HepG2 (cell line): ENCODE results near the gene ZNF277. TPM values are rescaled to one million over a fixed set of nuclear protein-coding genes. Genes with fewer than 3 reads are reported as not detected.

Experiments
- ATAC-seq: fragments of 200-7000 bp; cut with Tn5 transposase; 3 replicates; pipeline ENCODE4 v1.9.1; 2020; ENCODE audit warnings: mild to moderate bottlenecking, moderate library complexity
- BruUV-seq: library from RNA; stranded (reverse); fragments of 400-500 nt; replicated peaks from 2 replicates; lab custom pipeline; 2021; lab: Mats Ljungman, UMichigan
- CTCF ChIA-PET: fragments of 300-600 bp; formaldehyde crosslinking; extraction: SDS; loops from one replicate; lab custom pipeline; 2021; ENCODE audit warnings: low total read pairs, inconsistent platforms, low intra/inter-chr PET ratio; lab: Yijun Ruan, JAX
- POLR2A ChIA-PET: fragments of 350-600 bp; sonication (Branson Sonifier 250); formaldehyde crosslinking; loops from one replicate; lab custom pipeline; 2020; ENCODE audit warnings: antibody characterized with exemption, inconsistent platforms; lab: Yijun Ruan, JAX
- DNase-seq: peaks from one replicate; pipeline ENCODE4 v3.0.0-alpha.2; 2015; ENCODE audit warnings: low spot score
- FAIRE-seq: peaks from 3 replicates; lab custom pipeline; 2011; peaks lifted over from hg19 to GRCh38; lab: Jason Lieb, UNC
- H2AFZ ChIP-seq: one replicate; pipeline ENCODE4 v1.6.1; 2011; ENCODE audit warnings: low read length, inconsistent platforms
- H3K27ac ChIP-seq: fragments of 300-600 bp; 3 replicates; pipeline ENCODE4 v1.8.0; 2011; ENCODE audit warnings: mixed run types, mild to moderate bottlenecking, mixed read lengths, low read length, inconsistent platforms; ENCODE audit not compliant: insufficient read depth; ENCODE audit errors: extremely low read length
- H3K27me3 ChIP-seq, 2 experiments: fragments of 200-600 bp in 1 of 2; 2 replicates in 1 of 2; 3 replicates in 1 of 2; pipeline versions ENCODE4 v1.6.0 to v1.8.0; 2011; ENCODE audit warnings: low read length in 2 of 2, mild to moderate bottlenecking in 2 of 2, moderate library complexity in 2 of 2, inconsistent platforms in 1 of 2; ENCODE audit not compliant: insufficient read depth in 2 of 2, control insufficient read depth in 1 of 2
- H3K36me3 ChIP-seq, 2 experiments: fragments of 200-600 bp in 1 of 2; replicated peaks in 1 of 2; 2 replicates in 1 of 2; 3 replicates in 1 of 2; pipeline versions ENCODE4 v1.5.1 to v1.8.0; 2011; ENCODE audit warnings: low read length in 2 of 2, inconsistent platforms in 1 of 2; ENCODE audit not compliant: insufficient read depth in 2 of 2, control insufficient read depth in 1 of 2
- H3K4me1 ChIP-seq: 2 replicates; pipeline ENCODE4 v1.5.1; 2012; ENCODE audit warnings: low read length, inconsistent platforms; ENCODE audit not compliant: insufficient read depth
- H3K4me2 ChIP-seq: 2 replicates; pipeline ENCODE4 v1.6.0; 2011; ENCODE audit warnings: low read depth, low read length, inconsistent platforms
- H3K4me3 ChIP-seq, 3 experiments: fragments of 200-600 bp in 1 of 3; sonication (generic), shearing (Covaris generic) in 1 of 3; replicated peaks in 1 of 3; 2 replicates each; pipeline ENCODE4 v1.5.1; 2011 to 2016; ENCODE audit warnings: low read length in 3 of 3, inconsistent platforms in 2 of 3, low read depth in 2 of 3, mild to moderate bottlenecking in 2 of 3, control low read depth in 1 of 3, mixed read lengths in 1 of 3; ENCODE audit not compliant: insufficient read depth in 1 of 3
- H3K79me2 ChIP-seq: one replicate; pipeline ENCODE4 v1.6.1; 2011; ENCODE audit warnings: low read length, inconsistent platforms; ENCODE audit not compliant: insufficient read depth
- H3K9ac ChIP-seq: 2 replicates; pipeline ENCODE4 v1.6.0; 2011; ENCODE audit warnings: mild to moderate bottlenecking, low read depth, low read length, inconsistent platforms; ENCODE audit not compliant: insufficient read depth
- H3K9me3 ChIP-seq: 2 replicates; pipeline ENCODE4 v1.5.1; 2012; ENCODE audit warnings: mild to moderate bottlenecking, low read length
- H4K20me1 ChIP-seq: 2 replicates; pipeline ENCODE4 v1.6.0; 2011; ENCODE audit warnings: inconsistent platforms, mild to moderate bottlenecking, low read length, moderate library complexity; ENCODE audit not compliant: insufficient read depth
- ATM ChIP-seq: fragments of 450-650 bp; IDR thresholded peaks from 2 replicates; pipeline ENCODE4 v1.7.1; 2017; ENCODE audit warnings: mild to moderate bottlenecking, borderline replicate concordance
- DRAP1 ChIP-seq: IDR thresholded peaks from 2 replicates; pipeline ENCODE4 v1.6.1; 2016; ENCODE audit warnings: missing genetic modification reagents, missing compliant biosample characterization
- DZIP1 ChIP-seq: sonication (generic); formaldehyde crosslinking; IDR thresholded peaks from 2 replicates; pipeline ENCODE4 v1.5.0; 2020; ENCODE audit warnings: mild to moderate bottlenecking, missing genetic modification reagents
- NFKB2 ChIP-seq: sonication (generic); formaldehyde crosslinking; IDR thresholded peaks from 2 replicates; pipeline ENCODE4 v1.4.0; 2020; ENCODE audit warnings: missing genetic modification reagents, borderline replicate concordance
- RFX1 ChIP-seq: fragments of 450-650 bp; IDR thresholded peaks from 2 replicates; pipeline ENCODE4 v1.6.1; 2017
- SMAD1 ChIP-seq: sonication (generic); formaldehyde crosslinking; IDR thresholded peaks from 2 replicates; pipeline ENCODE4 v1.4.0; 2020; ENCODE audit warnings: missing genetic modification reagents, low read depth, mild to moderate bottlenecking, borderline replicate concordance
- SMC3 ChIP-seq: IDR thresholded peaks from 2 replicates; pipeline ENCODE4 v1.6.1; 2011; ENCODE audit warnings: low read length, improper control_type of control experiment
- SPEN ChIP-seq: sonication (generic); formaldehyde crosslinking; IDR thresholded peaks from 2 replicates; pipeline ENCODE4 v1.5.1; 2020; ENCODE audit warnings: low read depth, mild to moderate bottlenecking, missing genetic modification reagents
- TCF7L2 ChIP-seq: IDR thresholded peaks from 2 replicates; pipeline ENCODE4 v1.6.1; 2011; ENCODE audit warnings: mild to moderate bottlenecking, low read depth, low read length, moderate library complexity
- ZNF276 ChIP-seq: sonication (generic); formaldehyde crosslinking; IDR thresholded peaks from 2 replicates; pipeline ENCODE4 v1.4.0; 2020; ENCODE audit warnings: mild to moderate bottlenecking, low read depth, missing genetic modification reagents
- ZNF552 ChIP-seq: sonication (generic); formaldehyde crosslinking; IDR thresholded peaks from 2 replicates; pipeline ENCODE4 v1.9.0; 2022; ENCODE audit warnings: missing genetic modification reagents, mild to moderate bottlenecking, borderline replicate concordance
- ZNF556 ChIP-seq: sonication (generic); formaldehyde crosslinking; IDR thresholded peaks from 2 replicates; pipeline ENCODE4 v1.4.0; 2020; ENCODE audit warnings: mild to moderate bottlenecking, missing genetic modification reagents, borderline replicate concordance
- ZUFSP ChIP-seq: sonication (generic); formaldehyde crosslinking; IDR thresholded peaks from 2 replicates; pipeline ENCODE4 v1.9.0; 2021; ENCODE audit warnings: missing genetic modification reagents, mild to moderate bottlenecking, borderline replicate concordance
- WGBS: methylation state at CpG from one replicate; pipeline ENCODE4 v1.1.6; 2017; ENCODE audit warnings: low lambda C conversion rate; 5-methylcytosine and 5-hydroxymethylcytosine counted together
- in situ Hi-C: cut with HindIII; loops from 2 replicates; pipeline ENCODE4 v1.10.0; 2017; ENCODE audit warnings: low pct_unique_long_range_greater_than_20kb; ENCODE audit not compliant: extremely low pct_ligation_motif_present
- intact Hi-C: fragments of 100-400 bp; cut with micrococcal nuclease; formaldehyde crosslinking; loops from one replicate; pipeline ENCODE4 v1.10.0; 2022; ENCODE audit not compliant: unreplicated experiment
- polyA plus RNA-seq, 8 experiments: library from polyadenylated mRNA; depleted of rRNA in 3 of 8; stranded (reverse) in 7 of 8; unstranded in 1 of 8; fragments of >200 nt; fragmentation: Illumina TruSeq in 4 of 8; extraction: Trizol in 4 of 8; gene quantifications; 2 replicates each; pipeline versions ENCODE4 v1.2.1 to v1.2.3, GENCODE V29; 2011 to 2016; ENCODE audit warnings: low read depth in 4 of 8, missing spikeins in 1 of 8, mixed read lengths in 1 of 8; ENCODE audit not compliant: insufficient read depth in 1 of 8
- total RNA-seq, 5 experiments: library from RNA; depleted of rRNA; stranded (reverse); fragments of >200 nt; fragmentation: Illumina TruSeq; extraction: Trizol; gene quantifications; 2 replicates each; pipeline ENCODE4 v1.2.3, GENCODE V29; 2016; ENCODE audit warnings: low read depth in 1 of 5

Gene ZNF277
- total and polyA plus RNA-seq, 2 of the 13 experiments (the other 11 are each of a cell fraction or from before 2014, with no cell fraction given), result 29.1 to 30.1 TPM

GRCh38 chr7:112252691-112253090, 46.2 kb downstream of the ZNF277 start:
- Histone ChIP-seq H3K4me1 (peaks cover 16% of the 10 kb centered on the region), H3K36me3 (no peaks in the 10 kb centered on the region), H3K79me2 (peaks cover 4% of the 10 kb centered on the region), H3K4me3 (no peak overlapping the region), H3K4me2 (no peak overlapping the region), H3K9ac (no peak overlapping the region), H3K9me3 (no peaks in the 10 kb centered on the region), H2AFZ (no peak overlapping the region), H3K27ac (no peak overlapping the region)
- ChIA-PET POLR2A (no interaction called here), CTCF (no interaction called here)
- 96% methylated on average over 3 of the region's 3 CpGs for WGBS
- BruUV-seq, result no TSS peak
- FAIRE-seq, result no peak
- in situ Hi-C loops, result no loop called here
- intact Hi-C loops, result no loop called here
- no peak for DNase-seq
- TF ChIP-seq ZUFSP (CRISPR knock-in tag), result no peak
- TF ChIP-seq TCF7L2, result no peak
- TF ChIP-seq RFX1, result no peak
- TF ChIP-seq, all 625 proteins: peak for 0
- ATAC-seq, result no peak
- Histone ChIP-seq H4K20me1 (no peaks in the 10 kb centered on the region), H3K27me3 (no peaks in the 10 kb centered on the region)

- in situ Hi-C loops (no loop called here), intact Hi-C loops (no loop called here)
- Histone ChIP-seq H3K27ac (no peak overlapping the region), H3K4me2 (no peak overlapping the region), H3K27me3 (no peaks in the 10 kb centered on the region), H3K79me2 (peaks cover 8% of the 10 kb centered on the region), H3K9ac (no peak overlapping the region), H3K36me3 (no peaks in the 10 kb centered on the region), H3K4me3 (no peak overlapping the region), H3K9me3 (no peaks in the 10 kb centered on the region), H3K4me1 (peaks cover 16% of the 10 kb centered on the region), H4K20me1 (no peaks in the 10 kb centered on the region), H2AFZ (no peak overlapping the region)
- POLR2A ChIA-PET, result no interaction called here
- WGBS, result 100% methylated on average over 1 of the region's 1 CpG
- TF ChIP-seq NFKB2 (no peak), SPEN (CRISPR knock-in tag) (no peak), SMC3 (no peak), SMAD1 (no peak), ZNF556 (CRISPR knock-in tag) (no peak), ZNF552 (no peak), ZNF276 (CRISPR knock-in tag) (no peak), DZIP1 (CRISPR knock-in tag) (no peak), DRAP1 (no peak), ATM (no peak)
- CTCF ChIA-PET, result no interaction called here
- FAIRE-seq, result no peak
- ATAC-seq, result no peak
- DNase-seq, result no peak
- no TSS peak for BruUV-seq
Observed at GRCh38 chr7:112254156-112254555, 47.7 kb downstream of the ZNF277 start.
